Panc1 (cell line): ENCODE measurements around the gene PLCH1. TPM values are rescaled to one million over a fixed set of nuclear protein-coding genes. Genes with fewer than 3 reads are reported as not detected.

ENCODE experiments used
- ATAC-seq: fragments of 200-7000 bp; cut with Tn5 transposase; 2 replicates; pipeline ENCODE4 v1.9.1; 2020; ENCODE audit warnings: mild to moderate bottlenecking, moderate library complexity
- BruUV-seq: library from RNA; stranded (reverse); fragments of 400-500 nt; replicated peaks from 2 replicates; lab custom pipeline; 2021; lab: Mats Ljungman, UMichigan
- CTCF ChIA-PET: fragments of 300-600 bp; sonication (Branson Sonifier 250); formaldehyde crosslinking; loops from one replicate; lab custom pipeline; 2022; ENCODE audit warnings: antibody characterized with exemption; lab: Charles Lee
- POLR2A ChIA-PET: fragments of 300-600 bp; sonication (Branson Sonifier 250); formaldehyde crosslinking; loops from one replicate; lab custom pipeline; 2022; ENCODE audit warnings: antibody characterized with exemption; lab: Charles Lee
- DNase-seq: peaks from one replicate; pipeline ENCODE4 v3.0.0-alpha.2; 2010; ENCODE audit warnings: low read depth, low spot score
- H3K27ac ChIP-seq: 2 replicates; pipeline ENCODE4 v1.5.1; 2011; ENCODE audit warnings: mild to moderate bottlenecking, low read length, inconsistent platforms
- H3K27me3 ChIP-seq: fragments of 200-500 bp; sonication (Bioruptor generic); 2 replicates; pipeline ENCODE4 v1.6.0; 2014; ENCODE audit warnings: low read length, inconsistent platforms; ENCODE audit not compliant: control insufficient read depth, insufficient read depth
- H3K36me3 ChIP-seq: fragments of 200-500 bp; sonication (Bioruptor generic); 2 replicates; pipeline ENCODE4 v1.5.1; 2014; ENCODE audit warnings: inconsistent platforms, mild to moderate bottlenecking, low read length, moderate library complexity; ENCODE audit not compliant: control insufficient read depth, insufficient read depth
- H3K4me1 ChIP-seq: 2 replicates; pipeline ENCODE4 v1.5.1; 2011; ENCODE audit warnings: inconsistent platforms, mild to moderate bottlenecking, low read length, moderate library complexity; ENCODE audit not compliant: control insufficient read depth, insufficient read depth
- H3K4me3 ChIP-seq, 2 experiments: 2 replicates each; pipeline ENCODE4 v1.5.1; 2011 to 2012; ENCODE audit warnings: low read depth in 2 of 2, low read length in 2 of 2, mild to moderate bottlenecking in 2 of 2, inconsistent platforms in 1 of 2, moderate library complexity in 1 of 2
- H3K9me3 ChIP-seq: fragments of 200-500 bp; sonication (Bioruptor generic); 2 replicates; pipeline ENCODE4 v1.5.1; 2014; ENCODE audit warnings: low read depth, mild to moderate bottlenecking, inconsistent platforms, low read length, moderate library complexity; ENCODE audit not compliant: control insufficient read depth, insufficient read depth
- POLR2AphosphoS5 ChIP-seq: IDR thresholded peaks from 2 replicates; pipeline ENCODE4 v1.6.1; 2012; ENCODE audit warnings: mild to moderate bottlenecking, low read depth, low read length, moderate library complexity
- SIN3A ChIP-seq: IDR thresholded peaks from 2 replicates; pipeline ENCODE4 v1.6.1; 2012; ENCODE audit warnings: low read depth, mild to moderate bottlenecking, low read length, moderate library complexity, borderline replicate concordance; ENCODE audit not compliant: insufficient read depth
- TCF7L2 ChIP-seq: IDR thresholded peaks from 2 replicates; pipeline ENCODE4 v1.6.1; 2011; ENCODE audit warnings: mild to moderate bottlenecking, low read depth, low read length, inconsistent platforms
- in situ Hi-C: cut with HindIII; loops from 2 replicates; pipeline ENCODE4 v1.10.0; 2016; ENCODE audit warnings: low sequenced_read_pairs, low pct_unique_long_range_greater_than_20kb
- intact Hi-C: fragments of 100-400 bp; cut with micrococcal nuclease; formaldehyde crosslinking; loops from one replicate; pipeline ENCODE4 v1.10.0; 2022; ENCODE audit not compliant: unreplicated experiment
- total RNA-seq: library from RNA; stranded (reverse); gene quantifications from one replicate; pipeline ENCODE4 v1.2.1, GENCODE V29; 2021; ENCODE audit not compliant: unreplicated experiment
- TF ChIP-seq, protein P1 (sequence below): fragments of 450-650 bp; IDR thresholded peaks from 2 replicates; pipeline ENCODE4 v1.5.1; 2017; ENCODE audit warnings: mild to moderate bottlenecking
- TF ChIP-seq, protein P2 (sequence below), 2 experiments: IDR thresholded peaks; 2 replicates each; pipeline ENCODE4 v1.6.1; 2011 to 2012; ENCODE audit warnings: low read depth in 2 of 2, control low read depth in 1 of 2, low read length in 1 of 2, mild to moderate bottlenecking in 1 of 2, moderate library complexity in 1 of 2; ENCODE audit not compliant: insufficient read depth in 1 of 2

The PLCH1 gene
- total RNA-seq, 1 experiment from 2014 or later, result 0.03 TPM

DNA sequence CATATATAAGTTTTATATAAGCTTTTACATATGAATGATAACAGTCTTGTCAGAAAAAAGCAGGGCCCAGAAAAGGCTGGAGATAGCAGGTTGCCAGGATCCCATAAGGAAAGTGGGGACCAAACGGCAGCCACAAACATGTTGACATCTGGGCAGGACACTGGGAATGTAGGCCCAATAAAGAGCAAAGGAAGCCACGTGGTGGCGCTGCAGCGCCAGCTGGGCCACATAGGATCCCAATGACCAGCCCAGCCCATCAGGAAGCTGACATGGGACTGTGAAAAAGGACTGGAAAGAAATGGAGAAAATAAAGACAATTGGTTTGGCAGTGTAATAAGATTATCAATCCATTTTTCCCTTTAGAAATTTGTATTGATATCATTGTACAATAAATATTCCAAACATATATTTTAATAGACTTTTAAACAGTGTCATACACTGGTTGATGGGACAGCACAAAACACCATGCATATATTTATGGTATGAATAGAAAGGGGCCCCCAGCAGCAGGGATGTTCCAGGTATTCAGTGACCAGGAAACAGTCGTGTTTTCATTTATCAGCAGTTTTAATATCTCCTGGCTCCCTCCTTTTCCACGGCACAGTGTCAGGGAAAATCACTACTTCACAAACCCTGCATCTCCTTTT lies 362.4 kb downstream of the PLCH1 start:
- no TSS peak for BruUV-seq
- ATAC-seq (peak; percentile 91), DNase-seq (peak; percentile 27)
- ChIA-PET CTCF (interaction anchor here (0.6 to 1.0 kb wide), 4 partner anchors 302 to 327 kb away, joined by 4 to 11 read pairs (median 6); no protein-coding TSS in a partner anchor), POLR2A (no interaction called here)
- Histone ChIP-seq H3K4me3 (no peak overlapping the region), H3K27ac (no peak overlapping the region), H3K4me1 (no peaks in the 10 kb centered on the region), H3K36me3 (no peaks in the 10 kb centered on the region), H3K27me3 (no peaks in the 10 kb centered on the region), H3K9me3 (no peaks in the 10 kb centered on the region)
- intact Hi-C loops, result loop anchor here (2.0 kb wide), 1 partner anchor 320 kb away; no protein-coding TSS in a partner anchor
- TF ChIP-seq, protein P1, sequence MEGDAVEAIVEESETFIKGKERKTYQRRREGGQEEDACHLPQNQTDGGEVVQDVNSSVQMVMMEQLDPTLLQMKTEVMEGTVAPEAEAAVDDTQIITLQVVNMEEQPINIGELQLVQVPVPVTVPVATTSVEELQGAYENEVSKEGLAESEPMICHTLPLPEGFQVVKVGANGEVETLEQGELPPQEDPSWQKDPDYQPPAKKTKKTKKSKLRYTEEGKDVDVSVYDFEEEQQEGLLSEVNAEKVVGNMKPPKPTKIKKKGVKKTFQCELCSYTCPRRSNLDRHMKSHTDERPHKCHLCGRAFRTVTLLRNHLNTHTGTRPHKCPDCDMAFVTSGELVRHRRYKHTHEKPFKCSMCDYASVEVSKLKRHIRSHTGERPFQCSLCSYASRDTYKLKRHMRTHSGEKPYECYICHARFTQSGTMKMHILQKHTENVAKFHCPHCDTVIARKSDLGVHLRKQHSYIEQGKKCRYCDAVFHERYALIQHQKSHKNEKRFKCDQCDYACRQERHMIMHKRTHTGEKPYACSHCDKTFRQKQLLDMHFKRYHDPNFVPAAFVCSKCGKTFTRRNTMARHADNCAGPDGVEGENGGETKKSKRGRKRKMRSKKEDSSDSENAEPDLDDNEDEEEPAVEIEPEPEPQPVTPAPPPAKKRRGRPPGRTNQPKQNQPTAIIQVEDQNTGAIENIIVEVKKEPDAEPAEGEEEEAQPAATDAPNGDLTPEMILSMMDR, result peak; percentile 83
- TF ChIP-seq, protein P2, sequence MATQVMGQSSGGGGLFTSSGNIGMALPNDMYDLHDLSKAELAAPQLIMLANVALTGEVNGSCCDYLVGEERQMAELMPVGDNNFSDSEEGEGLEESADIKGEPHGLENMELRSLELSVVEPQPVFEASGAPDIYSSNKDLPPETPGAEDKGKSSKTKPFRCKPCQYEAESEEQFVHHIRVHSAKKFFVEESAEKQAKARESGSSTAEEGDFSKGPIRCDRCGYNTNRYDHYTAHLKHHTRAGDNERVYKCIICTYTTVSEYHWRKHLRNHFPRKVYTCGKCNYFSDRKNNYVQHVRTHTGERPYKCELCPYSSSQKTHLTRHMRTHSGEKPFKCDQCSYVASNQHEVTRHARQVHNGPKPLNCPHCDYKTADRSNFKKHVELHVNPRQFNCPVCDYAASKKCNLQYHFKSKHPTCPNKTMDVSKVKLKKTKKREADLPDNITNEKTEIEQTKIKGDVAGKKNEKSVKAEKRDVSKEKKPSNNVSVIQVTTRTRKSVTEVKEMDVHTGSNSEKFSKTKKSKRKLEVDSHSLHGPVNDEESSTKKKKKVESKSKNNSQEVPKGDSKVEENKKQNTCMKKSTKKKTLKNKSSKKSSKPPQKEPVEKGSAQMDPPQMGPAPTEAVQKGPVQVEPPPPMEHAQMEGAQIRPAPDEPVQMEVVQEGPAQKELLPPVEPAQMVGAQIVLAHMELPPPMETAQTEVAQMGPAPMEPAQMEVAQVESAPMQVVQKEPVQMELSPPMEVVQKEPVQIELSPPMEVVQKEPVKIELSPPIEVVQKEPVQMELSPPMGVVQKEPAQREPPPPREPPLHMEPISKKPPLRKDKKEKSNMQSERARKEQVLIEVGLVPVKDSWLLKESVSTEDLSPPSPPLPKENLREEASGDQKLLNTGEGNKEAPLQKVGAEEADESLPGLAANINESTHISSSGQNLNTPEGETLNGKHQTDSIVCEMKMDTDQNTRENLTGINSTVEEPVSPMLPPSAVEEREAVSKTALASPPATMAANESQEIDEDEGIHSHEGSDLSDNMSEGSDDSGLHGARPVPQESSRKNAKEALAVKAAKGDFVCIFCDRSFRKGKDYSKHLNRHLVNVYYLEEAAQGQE (IDR thresholded peaks at IDR 0.05; ENCODE audit: insufficient read depth in 1 of 2, low read depth in 2 of 2, low read length in 1 of 2), result no peak
- no peak for TF ChIP-seq SIN3A
- in situ Hi-C loops, result no loop called here

DNA sequence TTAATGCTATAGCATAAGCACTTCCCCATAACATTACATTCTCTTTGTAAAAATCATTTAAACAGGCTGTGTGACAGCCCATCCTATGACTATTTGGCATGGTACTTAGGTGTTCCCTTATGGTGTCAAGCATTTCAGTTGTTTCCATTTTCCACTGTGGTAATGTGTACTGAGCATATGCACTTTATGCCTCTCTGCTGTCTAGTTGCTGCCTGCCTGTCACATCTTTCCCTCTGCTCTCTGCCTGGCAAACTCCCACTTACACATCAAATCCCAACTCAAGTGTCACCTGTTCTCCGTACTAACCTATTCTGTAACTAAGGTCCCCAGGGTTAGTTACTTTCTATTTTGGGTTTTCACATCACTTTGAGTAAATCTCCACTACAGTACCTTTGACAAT lies 367.0 kb downstream of the PLCH1 start:
- in situ Hi-C loops (no loop called here), intact Hi-C loops (no loop called here)
- Histone ChIP-seq H3K27me3 (no peaks in the 10 kb centered on the region), H3K27ac (no peak overlapping the region), H3K36me3 (no peaks in the 10 kb centered on the region), H3K9me3 (no peaks in the 10 kb centered on the region), H3K4me1 (no peaks in the 10 kb centered on the region), H3K4me3 (no peak overlapping the region)
- ATAC-seq (no peak), DNase-seq (no peak)
- ChIA-PET CTCF (no interaction called here), POLR2A (no interaction called here)
- no TSS peak for BruUV-seq
- TF ChIP-seq, protein P1, result no peak
- no peak for TF ChIP-seq POLR2AphosphoS5
- TF ChIP-seq, protein P2 (IDR thresholded peaks at IDR 0.05; ENCODE audit: insufficient read depth in 1 of 2, low read depth in 2 of 2, low read length in 1 of 2), result no peak
- no peak for TF ChIP-seq SIN3A
- no peak for TF ChIP-seq TCF7L2
